Type B pancreatic cell (in vitro differentiated cells): ENCODE data around the gene REC114. TPM values are rescaled to one million over a fixed set of nuclear protein-coding genes. Genes with fewer than 3 reads are reported as not detected.

Experiments used
- DNase-seq: peaks from one replicate; pipeline ENCODE4 v3.0.0; 2021; ENCODE audit warnings: mixed read lengths; ENCODE audit not compliant: unreplicated experiment; ENCODE audit errors: extremely low spot score
- H3K27ac Mint-ChIP-seq: 2 replicates; pipeline ENCODE4 v1.8.0; 2021; ENCODE audit warnings: mild to moderate bottlenecking, mixed read lengths
- H3K27me3 Mint-ChIP-seq: 2 replicates; pipeline ENCODE4 v1.8.0; 2021; ENCODE audit warnings: mixed read lengths
- H3K36me3 Mint-ChIP-seq: 2 replicates; pipeline ENCODE4 v1.8.0; 2021; ENCODE audit warnings: mixed read lengths
- H3K4me1 Mint-ChIP-seq: one replicate; pipeline ENCODE4 v1.8.0; 2021; ENCODE audit warnings: mixed read lengths; ENCODE audit not compliant: unreplicated experiment
- H3K4me3 Mint-ChIP-seq: 2 replicates; pipeline ENCODE4 v1.8.0; 2021; ENCODE audit warnings: mild to moderate bottlenecking, mixed read lengths
- H3K9me3 Mint-ChIP-seq: 2 replicates; pipeline ENCODE4 v1.8.0; 2021; ENCODE audit warnings: mixed read lengths
- total RNA-seq: library from RNA; stranded (reverse); gene quantifications from 2 replicates; pipeline ENCODE4 v1.2.1, GENCODE V29; 2021; ENCODE audit warnings: low replicate concordance
- TF ChIP-seq, protein P1 (sequence below): fragments of 200-600 bp; sonication (generic); conservative IDR thresholded peaks from 2 replicates; pipeline ENCODE4 v1.5.0; 2021; ENCODE audit warnings: antibody characterized with exemption, mild to moderate bottlenecking

Gene REC114
- total RNA-seq, 1 donor from 2014 or later, result not detected

DNA sequence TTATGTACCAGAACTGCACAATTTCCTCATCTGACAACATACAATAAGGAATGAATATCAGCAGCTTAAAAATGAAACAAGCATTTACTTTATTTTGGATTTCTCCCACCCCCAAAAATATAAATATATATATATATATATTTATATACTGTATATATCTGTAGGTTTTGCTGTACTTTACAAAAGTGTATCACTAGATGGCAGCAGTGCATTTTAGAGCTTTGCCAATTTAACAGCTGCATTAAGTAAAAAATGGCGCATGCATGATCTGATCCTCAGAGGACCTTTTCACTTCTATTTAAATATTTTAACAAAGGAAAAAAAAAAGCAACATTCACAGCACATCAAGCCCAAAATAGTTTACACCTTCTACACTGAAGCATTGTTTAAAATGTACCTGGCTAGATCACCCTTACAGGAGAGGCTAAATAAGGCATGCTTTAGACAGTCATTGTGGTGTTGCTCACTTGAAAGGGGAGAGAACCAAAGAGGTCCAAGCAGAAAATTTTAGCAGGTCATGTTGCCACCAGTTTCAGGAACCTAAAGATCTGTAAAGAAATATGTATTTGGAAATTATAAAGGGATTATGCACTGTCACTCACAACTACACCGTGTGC lies 117.6 kb downstream of the REC114 start:
- no peak for DNase-seq
- peak overlapping the region; percentile 32 for H3K27ac Mint-ChIP-seq
- H3K36me3 Mint-ChIP-seq, result peaks cover 9% of the 10 kb centered on the region
- TF ChIP-seq, protein P1, sequence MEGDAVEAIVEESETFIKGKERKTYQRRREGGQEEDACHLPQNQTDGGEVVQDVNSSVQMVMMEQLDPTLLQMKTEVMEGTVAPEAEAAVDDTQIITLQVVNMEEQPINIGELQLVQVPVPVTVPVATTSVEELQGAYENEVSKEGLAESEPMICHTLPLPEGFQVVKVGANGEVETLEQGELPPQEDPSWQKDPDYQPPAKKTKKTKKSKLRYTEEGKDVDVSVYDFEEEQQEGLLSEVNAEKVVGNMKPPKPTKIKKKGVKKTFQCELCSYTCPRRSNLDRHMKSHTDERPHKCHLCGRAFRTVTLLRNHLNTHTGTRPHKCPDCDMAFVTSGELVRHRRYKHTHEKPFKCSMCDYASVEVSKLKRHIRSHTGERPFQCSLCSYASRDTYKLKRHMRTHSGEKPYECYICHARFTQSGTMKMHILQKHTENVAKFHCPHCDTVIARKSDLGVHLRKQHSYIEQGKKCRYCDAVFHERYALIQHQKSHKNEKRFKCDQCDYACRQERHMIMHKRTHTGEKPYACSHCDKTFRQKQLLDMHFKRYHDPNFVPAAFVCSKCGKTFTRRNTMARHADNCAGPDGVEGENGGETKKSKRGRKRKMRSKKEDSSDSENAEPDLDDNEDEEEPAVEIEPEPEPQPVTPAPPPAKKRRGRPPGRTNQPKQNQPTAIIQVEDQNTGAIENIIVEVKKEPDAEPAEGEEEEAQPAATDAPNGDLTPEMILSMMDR, result peak; percentile 79
- H3K4me1 Mint-ChIP-seq, result peaks cover 4% of the 10 kb centered on the region
- H3K4me3 Mint-ChIP-seq, result no peak overlapping the region
- H3K9me3 Mint-ChIP-seq, result no peaks in the 10 kb centered on the region
- no peaks in the 10 kb centered on the region for H3K27me3 Mint-ChIP-seq

DNA sequence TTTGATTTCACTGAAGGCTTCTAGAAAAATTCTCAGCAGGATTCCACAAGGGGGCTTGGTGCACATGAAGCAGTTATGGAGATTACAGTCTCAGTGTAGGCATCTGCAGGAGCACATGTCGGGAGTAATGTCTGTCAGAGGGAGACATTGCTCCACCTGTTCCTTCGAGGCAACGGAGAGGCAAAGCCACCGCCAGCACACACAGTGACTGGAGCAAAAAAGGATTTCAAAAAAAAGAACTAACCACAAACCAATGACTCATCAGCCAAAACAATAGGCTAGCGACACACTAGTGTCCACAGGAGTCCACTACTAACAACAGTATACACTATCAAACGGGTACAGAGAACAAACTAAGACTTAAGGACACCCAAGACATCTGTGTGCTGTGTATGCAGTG lies 121.3 kb downstream of the REC114 start:
- Mint-ChIP-seq H3K36me3 (peaks cover 8% of the 10 kb centered on the region), H3K4me3 (no peak overlapping the region), H3K9me3 (no peaks in the 10 kb centered on the region), H3K27ac (no peak overlapping the region), H3K4me1 (peaks cover 9% of the 10 kb centered on the region), H3K27me3 (no peaks in the 10 kb centered on the region)
- DNase-seq, result no peak
- TF ChIP-seq, protein P1, result no peak

- Mint-ChIP-seq H3K4me1 (peaks cover 14% of the 10 kb centered on the region), H3K27me3 (no peaks in the 10 kb centered on the region), H3K4me3 (no peak overlapping the region), H3K27ac (no peak overlapping the region), H3K36me3 (peaks cover 12% of the 10 kb centered on the region), H3K9me3 (no peaks in the 10 kb centered on the region)
- TF ChIP-seq, protein P1, result no peak
- no peak for DNase-seq
Measured at GRCh38 chr15:73567020-73567419, 124.1 kb downstream of the REC114 start.

- no peak for DNase-seq
- peaks cover 14% of the 10 kb centered on the region for H3K4me1 Mint-ChIP-seq
- no peak overlapping the region for H3K27ac Mint-ChIP-seq
- TF ChIP-seq, protein P1, result no peak
- peaks cover 14% of the 10 kb centered on the region for H3K36me3 Mint-ChIP-seq
- no peaks in the 10 kb centered on the region for H3K27me3 Mint-ChIP-seq
- no peaks in the 10 kb centered on the region for H3K9me3 Mint-ChIP-seq
- H3K4me3 Mint-ChIP-seq, result no peak overlapping the region
Measured at GRCh38 chr15:73568564-73569280, 125.8 kb downstream of the REC114 start.

- H3K36me3 Mint-ChIP-seq, result peaks cover 20% of the 10 kb centered on the region
Measured at GRCh38 chr15:73569361-73569760, 126.4 kb downstream of the REC114 start.

More at GRCh38 chr15:73569361-73569760, 126.4 kb downstream of the REC114 start:
- H3K27ac Mint-ChIP-seq, result no peak overlapping the region
- TF ChIP-seq, protein P1, result no peak
- DNase-seq, result no peak
- no peak overlapping the region for H3K4me3 Mint-ChIP-seq
- H3K27me3 Mint-ChIP-seq, result no peaks in the 10 kb centered on the region
- H3K9me3 Mint-ChIP-seq, result no peaks in the 10 kb centered on the region
- H3K4me1 Mint-ChIP-seq, result peaks cover 14% of the 10 kb centered on the region
